Activated CD8-positive, alpha-beta memory T cell treated with anti-CD3 and anti-CD28 coated beads for 4 hours (primary cell): ENCODE results near the gene NPIPA8.
"Not testable (repeated sequence)": the region's sequence is repeated elsewhere in the genome, so short reads cannot be mapped to it uniquely, and the experiment has no call there.

ENCODE experiments used
- DNase-seq, 2 donors: peaks; one replicate each; pipeline ENCODE4 v3.0.0-alpha.2; 2020; ENCODE audit warnings: low read depth in 2 of 2

The NPIPA8 gene

DNA sequence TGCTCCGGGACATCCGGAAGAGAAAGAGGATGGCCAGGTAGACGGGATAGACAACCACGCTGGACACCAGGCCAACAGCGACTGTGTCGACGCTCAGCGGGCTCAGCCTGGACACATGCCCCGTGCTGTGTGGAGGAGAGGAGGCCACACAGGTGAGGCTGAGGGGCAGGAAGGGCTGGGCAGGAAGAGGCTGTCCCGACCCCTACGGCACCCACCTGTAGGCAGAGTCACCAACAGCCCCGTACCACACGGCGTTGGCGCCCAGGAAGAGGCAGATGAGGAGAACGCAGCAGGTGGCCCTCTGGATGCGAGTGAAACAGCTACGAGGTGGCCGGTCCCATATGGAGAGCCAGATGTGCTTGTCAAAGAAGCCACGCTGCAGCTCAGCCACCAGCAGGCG is at the start of gene NPIPA8:
NPIPA8 (minus strand) TSS at position 101 of the 400 bp plus-strand sequence. CDS start 4,074 bp downstream, outside the sequence.
- DNase-seq = not testable (repeated sequence)

DNA sequence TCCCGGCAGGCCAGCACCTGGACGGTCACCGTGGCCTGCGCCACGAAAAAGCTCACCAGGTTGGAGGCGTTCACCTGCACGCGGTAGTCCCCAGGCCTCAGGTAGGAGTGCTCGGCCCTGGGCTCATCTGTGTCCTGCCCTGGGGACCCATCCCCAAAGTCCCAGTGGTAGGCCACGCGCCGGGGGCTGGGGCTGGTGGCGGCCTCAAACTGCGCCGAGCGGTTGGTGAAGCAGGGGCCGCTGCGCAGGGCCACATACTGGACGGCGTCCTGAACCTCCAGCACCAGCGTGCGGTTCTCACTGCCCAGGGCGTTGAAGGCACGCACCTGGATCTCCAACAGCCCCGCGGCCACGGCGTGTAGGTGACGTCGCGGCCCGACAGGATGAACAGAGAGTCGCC is 48.7 kb upstream of the NPIPA8 start:
- not testable (repeated sequence) for DNase-seq

DNA sequence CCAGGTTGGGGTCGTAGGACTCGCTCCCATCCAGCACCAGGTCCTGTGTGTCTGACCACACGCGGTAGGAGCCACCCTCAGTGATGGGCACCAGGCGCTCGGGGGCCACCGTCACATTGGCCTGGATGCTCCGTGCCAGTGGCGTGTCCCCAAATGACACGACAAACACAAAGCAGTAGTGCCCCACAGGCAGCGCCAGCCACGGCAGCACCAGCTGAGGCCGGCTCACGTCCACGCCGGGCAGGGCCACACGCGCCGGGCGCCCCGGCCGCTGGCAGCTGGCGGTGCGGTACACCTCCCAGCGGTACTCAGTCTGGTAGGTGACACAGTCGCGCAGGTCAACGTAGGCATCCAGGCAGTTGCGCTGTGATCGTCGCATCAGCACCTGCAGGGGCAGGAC is 48.3 kb upstream of the NPIPA8 start:
- DNase-seq = not testable (repeated sequence)

DNA sequence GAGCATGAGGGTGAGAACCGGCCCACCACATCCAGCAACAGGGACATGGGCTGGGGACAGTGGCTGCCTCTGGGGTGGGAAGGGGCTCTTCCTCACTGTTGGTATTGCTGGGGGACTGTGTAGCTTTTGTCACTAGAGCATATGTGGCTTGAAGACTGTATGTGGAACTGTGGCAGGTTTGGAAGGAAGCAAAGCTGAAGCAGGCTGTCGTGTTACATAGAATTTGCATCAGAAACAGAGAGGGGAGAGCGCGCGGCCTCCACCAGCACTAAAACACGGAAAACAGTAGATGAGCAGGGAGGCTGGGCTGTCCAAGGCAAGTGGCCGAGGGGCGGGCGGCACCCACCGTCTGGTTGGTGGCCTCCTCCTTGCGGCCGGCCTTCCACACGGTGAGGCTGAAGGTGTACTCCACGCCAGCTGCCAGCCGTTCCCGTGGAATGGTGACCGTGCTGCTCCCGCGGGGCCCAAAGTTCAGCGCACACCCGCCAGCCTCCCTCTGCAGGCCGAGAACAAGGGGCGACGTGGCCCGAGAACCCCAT is 47.6 kb upstream of the NPIPA8 start:
- not testable (repeated sequence) for DNase-seq

DNA sequence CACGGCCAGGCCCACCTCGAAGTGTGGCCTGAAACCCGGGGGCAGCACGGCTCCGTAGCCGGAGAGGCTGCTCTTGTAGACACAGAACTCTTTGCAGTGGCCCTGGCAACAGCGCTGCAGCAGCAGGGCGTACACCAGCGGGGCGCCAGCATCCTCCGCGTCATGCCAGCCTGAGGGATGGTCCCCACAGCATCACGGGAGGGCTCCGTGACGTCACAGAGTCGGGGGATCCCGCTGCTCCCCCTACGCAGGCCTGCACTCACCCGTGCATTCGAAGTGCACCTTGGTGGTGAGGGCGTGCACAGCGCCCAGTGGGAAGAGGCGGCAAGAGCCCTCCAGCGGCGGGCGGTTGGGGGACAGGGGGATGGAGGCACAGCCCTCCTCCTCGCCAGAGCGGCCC is 46.2 kb upstream of the NPIPA8 start:
- not testable (repeated sequence) for DNase-seq

DNA sequence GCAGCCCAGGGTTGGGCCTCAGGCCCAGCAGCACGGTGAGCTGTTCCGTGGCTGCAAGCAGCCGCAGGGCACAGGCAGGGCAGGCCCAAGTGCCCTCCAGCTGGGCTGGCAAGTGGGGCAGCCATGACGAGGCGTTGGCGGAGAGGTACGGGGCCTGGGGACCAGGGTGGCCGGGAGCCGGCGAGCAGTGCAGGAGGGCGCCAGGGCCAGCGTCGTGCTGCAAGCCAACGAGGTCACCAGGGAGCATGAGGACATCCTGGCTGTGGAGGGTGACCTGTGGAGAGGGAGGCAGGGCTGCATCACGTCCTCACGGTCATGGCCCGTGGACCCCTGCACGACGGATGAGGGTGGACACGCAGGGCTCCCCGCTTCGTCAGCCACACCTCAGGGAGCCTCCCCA is 11.2 kb upstream of the NPIPA8 start:
- DNase-seq = not testable (repeated sequence)

DNA sequence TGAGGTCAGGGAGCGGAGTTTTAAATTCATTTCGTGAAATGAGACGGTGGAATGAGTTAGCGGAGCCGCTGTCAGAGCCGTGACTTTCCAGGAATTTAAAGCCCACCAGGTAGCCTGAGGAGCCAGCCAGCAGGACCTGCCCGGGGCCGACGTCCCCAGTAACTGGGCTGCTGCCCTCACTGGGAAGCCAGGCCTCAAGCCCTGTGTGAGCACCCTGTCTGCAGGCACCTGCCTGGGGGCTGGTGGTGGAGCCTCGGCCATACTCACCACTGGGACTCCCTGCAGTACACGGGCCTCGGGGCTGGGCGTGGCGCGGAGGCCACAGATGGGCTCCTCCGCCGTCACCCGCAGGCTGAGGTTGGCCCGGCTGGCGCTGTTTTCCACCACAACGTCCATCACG is 10.5 kb upstream of the NPIPA8 start:
- DNase-seq = not testable (repeated sequence)

DNA sequence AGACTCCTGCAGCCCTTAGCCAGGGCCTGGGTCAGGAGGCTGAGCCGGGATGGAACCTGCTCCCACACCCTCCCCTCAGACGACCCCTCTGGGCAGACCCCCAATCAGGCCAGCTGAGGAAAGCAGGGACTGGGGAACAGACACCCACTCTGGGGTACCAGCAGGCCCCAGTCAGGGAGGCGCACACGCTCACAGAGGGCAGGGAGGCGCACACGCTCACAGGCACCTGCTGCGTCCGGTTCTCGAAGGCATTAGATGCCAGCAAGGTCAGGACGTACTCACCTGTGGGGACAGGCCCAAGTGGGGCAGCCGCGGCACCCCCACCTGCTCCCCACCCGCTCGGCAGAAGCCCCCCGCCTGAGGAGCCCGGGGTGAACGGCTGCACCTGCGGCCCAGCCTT is 8.1 kb upstream of the NPIPA8 start:
- not testable (repeated sequence) for DNase-seq

DNA sequence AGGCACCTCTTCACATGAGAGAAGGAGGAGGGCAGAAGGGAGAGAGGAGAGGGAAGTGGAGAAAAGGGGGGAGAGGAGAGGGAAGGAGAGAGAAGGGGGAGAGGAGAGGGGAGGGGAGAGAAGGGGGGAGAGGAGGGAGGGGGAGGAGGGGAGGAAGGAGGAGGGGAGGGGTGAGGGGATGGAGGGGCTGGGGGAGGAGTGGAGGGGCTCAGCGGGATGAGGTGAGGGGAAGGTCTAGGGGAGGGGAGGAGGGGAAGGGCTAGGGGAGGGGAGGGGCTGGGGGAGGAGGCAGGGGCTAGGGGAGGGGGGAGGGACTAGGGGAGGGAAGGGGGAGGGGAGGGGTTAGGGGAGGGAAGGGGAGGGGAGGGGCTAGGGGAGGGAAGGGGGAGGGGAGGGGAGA is 5.5 kb upstream of the NPIPA8 start:
- not testable (repeated sequence) for DNase-seq

DNA sequence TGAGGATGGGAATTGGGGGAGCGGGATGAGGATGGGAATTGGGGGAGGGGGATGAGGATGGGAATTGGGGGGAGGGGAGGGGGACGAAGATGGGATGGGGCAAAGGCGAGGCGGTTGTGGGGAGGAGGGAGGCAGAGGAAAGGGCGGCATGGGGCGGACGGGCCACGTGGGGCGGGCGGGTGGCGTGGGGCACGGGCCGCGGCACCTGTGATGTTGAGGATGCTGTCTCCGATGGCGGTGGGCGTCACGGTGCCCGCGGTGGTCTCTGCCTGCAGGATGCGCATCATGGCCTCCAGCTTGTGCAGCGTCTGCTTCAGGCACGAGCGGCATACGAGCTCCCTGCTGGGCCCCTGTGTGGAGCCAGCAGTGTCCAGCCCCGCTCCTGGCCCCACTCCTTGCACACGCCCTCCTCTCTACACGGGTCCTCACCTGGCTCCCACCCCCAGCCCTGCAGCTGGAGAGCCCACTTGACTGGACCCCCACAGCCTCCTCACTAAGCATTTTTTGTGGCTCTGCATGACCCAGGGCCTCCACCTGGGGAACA is 5.0 kb upstream of the NPIPA8 start:
- DNase-seq = not testable (repeated sequence)

DNA sequence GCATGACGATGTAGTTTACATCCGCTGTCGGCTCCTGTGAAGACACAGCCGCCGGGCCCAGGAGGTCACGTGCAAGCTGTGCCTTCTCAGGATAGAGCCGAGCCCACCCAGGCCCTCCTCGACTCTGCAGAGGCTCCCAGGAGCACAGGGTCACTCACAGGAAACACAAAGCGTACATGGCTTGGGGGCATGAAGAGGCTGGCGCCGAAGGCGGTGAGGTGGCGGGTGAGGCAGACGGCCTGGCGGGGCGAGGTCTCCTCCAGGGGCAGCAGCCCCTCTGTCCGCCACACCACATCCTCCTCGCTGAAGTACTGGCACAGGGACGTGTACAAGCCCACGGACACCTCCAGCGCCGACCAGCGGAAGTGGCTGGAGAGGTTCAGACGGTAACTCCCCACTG is 2.7 kb upstream of the NPIPA8 start:
- not testable (repeated sequence) for DNase-seq

DNA sequence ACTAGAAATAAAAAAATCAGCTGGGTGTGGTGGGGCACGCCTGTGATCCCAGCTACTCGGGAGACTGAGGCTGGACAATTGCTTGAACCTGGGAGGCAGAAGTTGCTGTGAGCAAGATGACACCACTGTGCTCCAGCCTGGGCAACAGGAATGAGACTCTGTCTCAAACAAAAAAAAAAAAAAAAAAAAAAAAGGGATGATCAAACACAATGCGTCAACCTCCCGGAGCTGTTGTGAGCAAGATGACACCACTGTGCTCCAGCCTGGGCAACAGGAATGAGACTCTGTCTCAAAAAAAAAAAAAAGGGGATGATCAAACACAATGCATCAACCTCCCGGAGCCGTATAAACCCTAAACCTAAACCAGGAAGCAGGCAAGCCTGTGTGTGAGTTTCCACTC is 24.7 kb downstream of the NPIPA8 start:
- not testable (repeated sequence) for DNase-seq

DNA sequence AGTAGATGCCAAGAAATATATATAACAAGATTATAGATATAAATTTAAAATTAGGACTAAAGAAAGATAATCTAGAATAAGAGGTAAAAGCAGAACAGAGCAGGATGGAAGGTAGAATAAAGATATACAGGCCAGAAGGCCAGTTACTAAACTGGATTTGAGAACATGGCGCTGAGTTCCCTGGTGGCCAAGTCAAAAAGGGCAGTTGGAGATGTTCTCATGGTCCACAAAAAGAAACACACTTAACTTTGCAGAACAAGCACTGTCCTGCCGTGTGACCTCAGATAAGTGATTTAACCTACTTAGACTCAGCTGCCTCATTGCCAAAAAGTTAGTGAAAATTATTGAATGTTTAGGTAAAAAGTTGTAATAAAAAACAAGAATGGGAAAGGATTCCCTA is 27.4 kb downstream of the NPIPA8 start:
- DNase-seq = not testable (repeated sequence)

DNA sequence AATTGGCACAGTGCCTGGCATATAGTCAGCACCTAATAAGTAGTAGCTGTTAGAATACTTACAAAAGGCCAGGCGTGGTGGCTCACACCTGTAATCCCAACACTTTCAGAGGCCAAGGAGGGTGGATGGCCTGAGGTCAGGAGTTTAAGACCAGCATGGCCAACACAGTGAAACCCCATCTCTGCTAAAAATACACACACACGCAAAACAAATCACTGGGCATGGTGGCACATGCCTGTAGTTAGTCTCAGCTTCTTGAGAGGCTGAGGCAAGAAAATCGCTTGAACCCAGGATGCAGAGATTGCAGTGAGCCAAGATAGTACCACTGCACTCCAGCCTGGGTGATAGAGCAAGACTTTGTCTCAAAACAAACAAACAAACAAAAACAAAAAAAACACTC is 29.3 kb downstream of the NPIPA8 start:
- not testable (repeated sequence) for DNase-seq

DNA sequence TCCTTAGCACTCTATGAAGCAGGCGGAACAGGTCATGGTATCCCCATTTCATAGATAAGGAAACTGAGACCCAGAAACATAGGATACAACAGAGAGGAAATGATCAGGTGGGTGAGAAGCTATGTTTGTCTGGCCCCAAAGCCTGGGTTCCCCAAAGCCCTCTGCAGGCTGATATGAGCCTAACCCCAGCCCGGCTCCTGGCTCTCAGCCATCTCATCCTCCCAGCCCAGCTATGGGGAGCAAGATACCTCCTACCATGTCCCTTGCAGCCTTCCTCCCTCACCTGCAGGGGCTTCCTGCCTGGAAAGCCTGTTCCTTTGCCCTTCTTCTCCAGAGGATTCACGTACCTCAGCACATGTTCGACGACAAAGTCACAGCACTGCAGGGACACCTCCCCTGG is 30.5 kb downstream of the NPIPA8 start:
- not testable (repeated sequence) for DNase-seq

DNA sequence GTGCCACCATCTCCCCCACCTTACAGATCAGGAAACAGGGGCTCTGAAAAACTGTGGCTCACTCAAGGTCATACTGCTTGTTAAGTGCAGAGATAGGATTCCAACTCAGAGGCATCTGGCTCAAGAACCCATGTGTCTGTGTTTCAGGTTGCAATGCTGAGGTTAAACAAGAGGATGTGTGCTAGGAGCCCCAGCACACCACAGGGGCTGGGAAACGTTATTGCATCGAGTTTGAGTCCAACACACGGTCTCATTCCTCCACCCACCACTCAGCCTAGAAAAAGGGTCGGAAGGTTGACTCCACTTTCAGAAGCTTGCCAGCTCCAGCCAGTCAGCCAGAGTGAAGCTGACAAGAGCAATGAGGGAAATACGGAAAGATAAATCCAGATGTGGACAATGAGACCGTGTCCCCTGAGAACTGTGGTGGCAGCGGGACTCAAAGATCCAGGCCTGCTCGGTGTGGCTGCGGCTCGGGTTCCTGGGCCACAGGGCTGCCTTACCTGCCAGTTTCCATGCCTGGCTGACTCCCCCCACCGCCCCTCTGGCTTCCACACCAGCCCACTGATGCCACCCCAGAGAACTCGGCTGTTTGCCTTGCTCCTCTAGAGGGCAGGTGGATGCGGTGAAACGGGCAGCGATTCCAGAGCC is 33.4 kb downstream of the NPIPA8 start:
- not testable (repeated sequence) for DNase-seq

DNA sequence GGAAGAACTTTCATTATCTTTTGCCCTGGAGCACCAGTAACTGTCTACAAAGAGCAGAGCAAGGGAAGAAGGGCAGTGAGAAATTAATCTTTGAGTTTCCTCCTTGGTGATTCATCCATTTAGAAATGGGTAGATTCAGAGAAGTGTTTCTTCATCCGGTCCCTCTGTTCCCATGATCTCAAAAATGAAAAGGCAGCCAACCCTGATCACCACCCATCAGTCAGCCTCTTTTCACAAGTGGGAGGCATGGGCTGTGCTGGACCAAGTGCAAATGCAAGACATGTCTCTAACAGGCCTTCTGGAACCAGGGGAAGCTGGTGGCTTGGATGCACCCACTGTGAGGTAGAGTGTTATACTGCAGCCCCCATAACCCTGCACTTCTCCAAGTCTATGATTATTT is 38.8 kb downstream of the NPIPA8 start:
- DNase-seq = not testable (repeated sequence)

DNA sequence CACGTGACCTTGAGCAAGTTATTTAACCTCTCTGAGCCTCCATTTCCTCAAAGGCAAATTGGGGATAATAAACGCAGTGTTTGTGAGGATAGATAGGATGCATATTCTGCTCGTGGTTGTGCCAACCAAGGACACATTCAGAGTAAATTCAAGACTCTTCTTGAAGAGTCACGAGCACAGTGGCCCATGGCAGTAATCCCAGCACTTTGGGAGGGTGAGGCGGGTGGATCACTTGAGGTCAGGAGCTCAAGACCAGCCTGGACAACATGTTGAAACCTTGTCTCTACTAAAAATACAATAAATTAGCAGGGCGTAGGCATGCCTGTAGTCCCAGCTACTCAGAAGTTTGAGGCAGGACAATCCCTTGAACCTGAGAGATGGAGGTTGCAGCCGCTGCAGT is 39.6 kb downstream of the NPIPA8 start:
- not testable (repeated sequence) for DNase-seq

DNA sequence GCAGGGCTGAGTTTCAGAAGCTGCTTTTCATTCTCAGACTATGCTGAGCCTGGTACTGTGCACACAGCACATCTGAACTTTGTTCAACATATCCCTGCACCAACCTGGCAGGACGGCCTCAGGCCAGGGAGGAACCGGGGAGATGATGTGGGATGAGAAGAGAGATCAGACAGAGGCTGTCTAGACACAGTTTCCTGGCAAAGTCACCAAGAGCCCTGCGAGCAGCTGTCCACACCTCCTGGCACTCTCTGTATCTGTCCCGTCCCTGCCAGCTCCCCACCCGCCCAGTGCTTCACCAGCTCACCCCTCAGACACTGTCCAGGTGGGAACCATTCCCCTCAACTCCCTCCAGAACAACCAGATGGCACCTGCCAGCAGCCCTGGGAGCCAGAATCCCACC is 42.2 kb downstream of the NPIPA8 start:
- not testable (repeated sequence) for DNase-seq

DNA sequence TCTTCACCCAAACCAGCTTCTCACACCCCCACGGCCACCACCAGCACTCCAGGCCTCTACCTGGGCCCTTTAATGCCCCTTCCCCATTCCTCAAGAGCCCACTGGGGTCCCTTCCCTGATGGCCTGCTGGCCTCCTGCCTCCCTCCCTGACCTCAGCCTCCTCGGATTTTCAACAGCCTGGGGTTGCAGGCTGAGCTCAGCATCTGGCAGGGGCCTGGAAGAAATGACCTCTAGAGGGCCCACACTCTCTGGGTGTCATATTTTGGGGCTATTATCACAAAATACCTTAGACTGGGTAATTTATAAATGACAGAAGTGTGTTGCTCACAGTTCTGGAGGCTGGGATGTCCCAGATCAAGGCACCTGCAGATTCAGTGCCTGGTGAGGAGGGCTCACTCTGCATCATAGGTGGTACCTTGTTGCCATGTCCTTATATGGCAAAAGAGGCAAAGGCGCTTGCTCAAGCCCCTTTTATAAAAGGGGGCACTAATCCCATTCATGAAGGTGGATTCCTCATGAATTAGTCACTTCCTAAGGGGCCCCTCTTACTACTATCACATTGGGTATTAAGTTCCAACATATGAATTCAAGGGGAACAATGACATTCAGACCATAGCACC is 43.1 kb downstream of the NPIPA8 start:
- DNase-seq = not testable (repeated sequence)

DNA sequence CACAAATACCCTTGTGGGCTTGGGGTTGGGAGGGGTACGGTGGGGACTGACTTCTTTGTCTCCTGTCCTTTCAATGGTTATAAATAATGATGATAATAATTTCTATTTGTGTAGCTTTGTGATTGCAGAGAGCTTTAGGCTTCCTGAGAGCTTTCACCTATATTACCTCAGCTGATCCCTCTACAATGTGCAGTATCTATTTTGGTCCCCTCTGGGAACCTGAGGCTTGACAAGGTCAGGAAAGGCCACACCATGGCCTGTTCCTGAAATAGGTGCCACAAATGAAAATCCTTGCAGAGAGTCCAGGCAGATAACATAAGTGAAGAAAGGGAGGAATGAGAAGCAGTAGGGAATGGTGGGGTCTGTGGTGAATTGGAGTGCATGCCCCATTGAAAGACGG is 45.6 kb downstream of the NPIPA8 start:
- DNase-seq = not testable (repeated sequence)

DNA sequence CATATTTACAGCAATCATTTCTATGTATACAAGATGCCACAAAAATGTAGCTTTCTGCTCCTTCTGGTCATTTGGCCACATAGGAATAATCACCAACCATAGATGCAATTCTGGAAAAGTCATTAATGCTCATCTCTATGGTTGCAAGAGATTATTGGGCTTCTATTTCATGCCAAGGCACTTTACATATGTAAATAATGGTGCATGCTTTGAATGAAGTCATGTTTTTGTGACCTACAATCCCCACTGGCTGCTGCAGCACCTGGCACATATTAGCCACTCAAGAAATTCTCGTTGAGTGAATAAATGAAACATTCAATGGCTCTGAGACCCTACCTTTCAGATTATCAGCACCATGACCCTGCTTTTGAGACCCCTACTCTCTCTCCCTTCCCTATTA is 50.2 kb downstream of the NPIPA8 start:
- not testable (repeated sequence) for DNase-seq

DNA sequence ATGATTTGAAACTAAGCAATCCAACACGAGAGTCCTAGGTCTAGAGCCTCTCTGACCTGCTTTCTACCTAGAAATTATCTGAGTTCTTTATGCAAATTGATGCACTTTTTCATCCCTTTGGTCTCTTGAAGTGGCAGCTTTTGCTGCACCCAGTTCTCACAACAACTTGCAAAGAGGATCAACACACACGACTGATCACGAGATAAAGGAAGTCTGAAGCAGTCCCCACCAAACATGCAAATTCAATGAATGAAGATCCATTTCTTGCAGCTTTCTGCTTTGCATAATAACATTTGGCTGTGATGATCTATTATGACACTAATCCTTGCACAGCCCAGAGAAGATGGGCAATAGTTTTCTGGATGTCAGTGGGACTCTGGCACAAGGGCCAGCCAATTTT is 56.2 kb downstream of the NPIPA8 start:
- DNase-seq = not testable (repeated sequence)
